ENCODE measurements around the gene MYRFL.

The MYRFL gene

GRCh38 chr12:69900720-69901131 is 75.7 kb downstream of the MYRFL start:
- peak; percentile 32 for DNase-seq

- no peak for DNase-seq
Observed at GRCh38 chr12:69901221-69901905, 76.3 kb downstream of the MYRFL start.

- no peak for DNase-seq
Observed at GRCh38 chr12:69903548-69903947, 78.5 kb downstream of the MYRFL start.

GRCh38 chr12:69904777-69905176 is 79.8 kb downstream of the MYRFL start:
- no peak for DNase-seq

- DNase-seq: no peak
Observed at GRCh38 chr12:69905801-69906200, 80.8 kb downstream of the MYRFL start.

- DNase-seq: no peak
Observed at GRCh38 chr12:69906411-69907216, 81.6 kb downstream of the MYRFL start.

- no peak for DNase-seq
Observed at GRCh38 chr12:69908203-69908602, 83.2 kb downstream of the MYRFL start.

- DNase-seq: no peak
Observed at GRCh38 chr12:69910694-69911093, 85.7 kb downstream of the MYRFL start.

- no peak for DNase-seq
Observed at GRCh38 chr12:69913526-69913925, 88.5 kb downstream of the MYRFL start.

GRCh38 chr12:69915964-69916363 is 90.9 kb downstream of the MYRFL start:
- no peak for DNase-seq

- no peak for DNase-seq
Observed at GRCh38 chr12:69916544-69917235, 91.7 kb downstream of the MYRFL start.

- no peak for DNase-seq
Observed at GRCh38 chr12:69918287-69918686, 93.3 kb downstream of the MYRFL start.

GRCh38 chr12:69919495-69919894 is 94.5 kb downstream of the MYRFL start:
- no peak for DNase-seq

- no peak for DNase-seq
Observed at GRCh38 chr12:69921831-69922230, 96.8 kb downstream of the MYRFL start.

GRCh38 chr12:69922999-69923398 is 98.0 kb downstream of the MYRFL start:
- DNase-seq: no peak

- DNase-seq: no peak
Observed at GRCh38 chr12:69925291-69925690, 100.3 kb downstream of the MYRFL start.

- no peak for DNase-seq
Observed at GRCh38 chr12:69927164-69927563, 102.1 kb downstream of the MYRFL start.

GRCh38 chr12:69929125-69929524 is 104.1 kb downstream of the MYRFL start:
- no peak for DNase-seq

- DNase-seq: no peak
Observed at GRCh38 chr12:69929531-69929930, 104.5 kb downstream of the MYRFL start.

- no peak for DNase-seq
Observed at GRCh38 chr12:69931569-69931968, 106.5 kb downstream of the MYRFL start.

- no peak for DNase-seq
Observed at GRCh38 chr12:69932154-69932553, 107.1 kb downstream of the MYRFL start.

GRCh38 chr12:69932676-69933552 is 107.9 kb downstream of the MYRFL start:
- no peak for DNase-seq

- DNase-seq: no peak
Observed at GRCh38 chr12:69934011-69934410, 109.0 kb downstream of the MYRFL start.
